WERI-Rb-1 (cell line): ENCODE data around the gene RASD1.

Experiments
- DNase-seq: peaks from one replicate; pipeline ENCODE4 v3.0.0-alpha.2; 2020
- H3K27ac ChIP-seq: fragments of 250-450 bp; sonication (Bioruptor Pico); 2 replicates; pipeline ENCODE4 v1.5.1; 2020; ENCODE audit warnings: mild to moderate bottlenecking, moderate library complexity
- H3K27me3 ChIP-seq: fragments of 250-450 bp; sonication (Bioruptor Pico); 2 replicates; pipeline ENCODE4 v1.5.1; 2021; ENCODE audit warnings: mild to moderate bottlenecking, low read depth, moderate library complexity; ENCODE audit not compliant: insufficient read depth, severe bottlenecking
- H3K36me3 ChIP-seq: fragments of 250-450 bp; sonication (Bioruptor Pico); 2 replicates; pipeline ENCODE4 v1.5.1; 2020; ENCODE audit warnings: mild to moderate bottlenecking, moderate library complexity
- H3K4me3 ChIP-seq: 2 replicates; pipeline ENCODE4 v1.5.1; 2011; ENCODE audit warnings: low read depth, mild to moderate bottlenecking, control low read depth, low read length
- H3K9me3 ChIP-seq: fragments of 250-450 bp; sonication (Bioruptor Pico); 2 replicates; pipeline ENCODE4 v1.5.1; 2021; ENCODE audit warnings: mild to moderate bottlenecking, moderate library complexity; ENCODE audit not compliant: severe bottlenecking
- CTCF ChIP-seq: IDR thresholded peaks from 2 replicates; pipeline ENCODE4 v1.5.1; 2011; ENCODE audit warnings: low read depth, mild to moderate bottlenecking, control low read depth, inconsistent platforms, low read length

RASD1 gene

GRCh38 chr17:17480593-17481148 lies 15.5 kb downstream of the RASD1 start:
- no peak for TF ChIP-seq CTCF
- no peak overlapping the region for H3K4me3 ChIP-seq
- H3K9me3 ChIP-seq: no peaks in the 10 kb centered on the region
- no peak for DNase-seq
- H3K27ac ChIP-seq: no peak overlapping the region
- no peaks in the 10 kb centered on the region for H3K27me3 ChIP-seq
- H3K36me3 ChIP-seq: peaks cover 55% of the 10 kb centered on the region

- peaks cover 42% of the 10 kb centered on the region for H3K36me3 ChIP-seq
- H3K9me3 ChIP-seq: no peaks in the 10 kb centered on the region
- H3K27ac ChIP-seq: peak overlapping the region; percentile 47
- no peak for TF ChIP-seq CTCF
- no peak for DNase-seq
- no peak overlapping the region for H3K4me3 ChIP-seq
- H3K27me3 ChIP-seq: no peaks in the 10 kb centered on the region
Observed at GRCh38 chr17:17479209-17479608, 17.0 kb downstream of the RASD1 start.

GRCh38 chr17:17476865-17477467 lies 19.2 kb downstream of the RASD1 start, which contains the start of gene MED9:
MED9 (plus strand) TSS chr17:17477000; CDS start chr17:17477042, 42 bp downstream.
- H3K36me3 ChIP-seq: peaks cover 31% of the 10 kb centered on the region
- H3K27ac ChIP-seq: peak within 1 kb of the TSS; percentile 89
- TF ChIP-seq CTCF: no peak
- peak; percentile 93 for DNase-seq
- H3K4me3 ChIP-seq: peak within 1 kb of the TSS; percentile 77
- no peaks in the 10 kb centered on the region for H3K9me3 ChIP-seq
- no peaks in the 10 kb centered on the region for H3K27me3 ChIP-seq

- no peak for DNase-seq
- H3K4me3 ChIP-seq: no peak overlapping the region
- H3K27me3 ChIP-seq: no peaks in the 10 kb centered on the region
- H3K27ac ChIP-seq: no peak overlapping the region
- H3K36me3 ChIP-seq: peaks cover 11% of the 10 kb centered on the region
- TF ChIP-seq CTCF: no peak
- H3K9me3 ChIP-seq: peaks cover 4% of the 10 kb centered on the region
Observed at GRCh38 chr17:17474341-17474740, 21.9 kb downstream of the RASD1 start.

GRCh38 chr17:17472333-17472920 lies 23.8 kb downstream of the RASD1 start:
- H3K27me3 ChIP-seq: no peaks in the 10 kb centered on the region
- no peaks in the 10 kb centered on the region for H3K36me3 ChIP-seq
- no peak overlapping the region for H3K27ac ChIP-seq
- peaks cover 4% of the 10 kb centered on the region for H3K9me3 ChIP-seq
- H3K4me3 ChIP-seq: no peak overlapping the region
- no peak for TF ChIP-seq CTCF
- no peak for DNase-seq
